WTC11 (cell line): ENCODE results near the gene TMEM212. TPM values are rescaled to one million over a fixed set of nuclear protein-coding genes. Genes with fewer than 3 reads are reported as not detected.

Experiments
- ATAC-seq: fragments of 200-7000 bp; cut with Tn5 transposase; 2 replicates; pipeline ENCODE4 v1.10.0; 2021; ENCODE audit warnings: mild to moderate bottlenecking, moderate library complexity
- CTCF ChIA-PET: fragments of 300-600 bp; sonication (Branson Sonifier 250); formaldehyde crosslinking; loops from one replicate; lab custom pipeline; 2021; ENCODE audit warnings: antibody characterized with exemption; lab: Charles Lee
- POLR2A ChIA-PET: fragments of 350-600 bp; sonication (Branson Sonifier 250); formaldehyde crosslinking; loops from one replicate; lab custom pipeline; 2021; ENCODE audit warnings: antibody characterized with exemption; lab: Charles Lee
- DNase-seq: peaks from one replicate; pipeline ENCODE4 v3.0.0; 2021; ENCODE audit warnings: low spot score
- H3K27ac Mint-ChIP-seq: 2 replicates; pipeline ENCODE4 v1.8.0; 2021; ENCODE audit warnings: mixed read lengths
- H3K27me3 Mint-ChIP-seq: 2 replicates; pipeline ENCODE4 v1.8.0; 2021; ENCODE audit warnings: low read depth, mild to moderate bottlenecking, moderate library complexity, mixed read lengths
- H3K36me3 Mint-ChIP-seq: 2 replicates; pipeline ENCODE4 v1.8.0; 2021; ENCODE audit warnings: mixed read lengths
- H3K4me1 Mint-ChIP-seq: 2 replicates; pipeline ENCODE4 v1.8.0; 2022; ENCODE audit warnings: mixed read lengths
- H3K4me3 Mint-ChIP-seq: 2 replicates; pipeline ENCODE4 v1.8.0; 2021; ENCODE audit warnings: mild to moderate bottlenecking, moderate library complexity, mixed read lengths
- H3K9me3 Mint-ChIP-seq: 2 replicates; pipeline ENCODE4 v1.8.0; 2021; ENCODE audit warnings: mixed read lengths
- ATF3 ChIP-seq: sonication (generic); formaldehyde crosslinking; conservative IDR thresholded peaks from 2 replicates; pipeline ENCODE4 v1.8.1; 2022; ENCODE audit warnings: mild to moderate bottlenecking, missing genetic modification reagents
- CBFB ChIP-seq: sonication (generic); formaldehyde crosslinking; IDR thresholded peaks from 2 replicates; pipeline ENCODE4 v1.8.1; 2022; ENCODE audit warnings: mild to moderate bottlenecking, low read depth, missing genetic modification reagents
- CREB1 ChIP-seq: sonication (generic); formaldehyde crosslinking; IDR thresholded peaks from 2 replicates; pipeline ENCODE4 v1.8.0; 2023; ENCODE audit warnings: mild to moderate bottlenecking, missing genetic modification reagents
- E2F5 ChIP-seq: sonication (generic); formaldehyde crosslinking; IDR thresholded peaks from 2 replicates; pipeline ENCODE4 v1.8.1; 2022; ENCODE audit warnings: mild to moderate bottlenecking, moderate library complexity, missing genetic modification reagents
- FOXK1 ChIP-seq: sonication (generic); formaldehyde crosslinking; IDR thresholded peaks from 2 replicates; pipeline ENCODE4 v1.8.0; 2022; ENCODE audit warnings: mild to moderate bottlenecking, moderate library complexity, missing genetic modification reagents
- HMGA2 ChIP-seq: fragments of 250-450 bp; sonication (Bioruptor Pico); IDR thresholded peaks from 2 replicates; pipeline ENCODE4 v1.4.0; 2021; ENCODE audit warnings: mild to moderate bottlenecking, moderate library complexity
- IRF2 ChIP-seq: sonication (generic); formaldehyde crosslinking; IDR thresholded peaks from 2 replicates; pipeline ENCODE4 v1.8.0; 2022; ENCODE audit warnings: low read depth, missing genetic modification reagents, borderline replicate concordance
- JUN ChIP-seq: sonication (generic); formaldehyde crosslinking; IDR thresholded peaks from 2 replicates; pipeline ENCODE4 v1.8.0; 2023; ENCODE audit warnings: mild to moderate bottlenecking, missing genetic modification reagents
- KAT7 ChIP-seq: sonication (generic); formaldehyde crosslinking; IDR thresholded peaks from 2 replicates; pipeline ENCODE4 v1.8.1; 2023; ENCODE audit warnings: missing genetic modification reagents, mild to moderate bottlenecking, borderline replicate concordance
- NFATC4 ChIP-seq: fragments of 250-450 bp; sonication (Bioruptor Pico); IDR thresholded peaks from 2 replicates; pipeline ENCODE4 v1.9.0; 2021; ENCODE audit warnings: mild to moderate bottlenecking
- PREB ChIP-seq: sonication (generic); formaldehyde crosslinking; IDR thresholded peaks from 2 replicates; pipeline ENCODE4 v1.8.1; 2022; ENCODE audit warnings: mild to moderate bottlenecking, missing genetic modification reagents, moderate library complexity, borderline replicate concordance
- PRRX2 ChIP-seq: fragments of 250-450 bp; sonication (Bioruptor Pico); IDR thresholded peaks from 2 replicates; pipeline ENCODE4 v1.8.0; 2021; ENCODE audit warnings: mild to moderate bottlenecking
- RELA ChIP-seq: sonication (generic); formaldehyde crosslinking; IDR thresholded peaks from 2 replicates; pipeline ENCODE4 v1.8.1; 2022; ENCODE audit warnings: missing genetic modification reagents, mild to moderate bottlenecking, borderline replicate concordance
- STAT6 ChIP-seq: sonication (generic); formaldehyde crosslinking; conservative IDR thresholded peaks from 2 replicates; pipeline ENCODE4 v1.8.1; 2023; ENCODE audit warnings: mild to moderate bottlenecking, low read depth, missing genetic modification reagents, moderate library complexity
- TP53 ChIP-seq: sonication (generic); formaldehyde crosslinking; IDR thresholded peaks from 2 replicates; pipeline ENCODE4 v1.8.1; 2023; ENCODE audit warnings: mild to moderate bottlenecking, missing genetic modification reagents
- USF2 ChIP-seq: sonication (generic); formaldehyde crosslinking; IDR thresholded peaks from 2 replicates; pipeline ENCODE4 v1.8.1; 2023; ENCODE audit warnings: mild to moderate bottlenecking, missing genetic modification reagents, moderate library complexity
- ZNF425 ChIP-seq: fragments of 250-450 bp; sonication (Bioruptor Pico); conservative IDR thresholded peaks from 2 replicates; pipeline ENCODE4 v1.9.0; 2021; ENCODE audit warnings: mild to moderate bottlenecking
- ZNF671 ChIP-seq: fragments of 250-450 bp; sonication (Bioruptor Pico); IDR thresholded peaks from 2 replicates; pipeline ENCODE4 v1.8.0; 2021; ENCODE audit warnings: mild to moderate bottlenecking
- total RNA-seq: library from RNA; stranded (reverse); gene quantifications from 3 replicates; pipeline ENCODE4 v1.2.3, GENCODE V29; 2021
- TF ChIP-seq, protein P1 (sequence below): sonication (generic); formaldehyde crosslinking; IDR thresholded peaks from 2 replicates; pipeline ENCODE4 v1.8.1; 2023; ENCODE audit warnings: mild to moderate bottlenecking, missing genetic modification reagents
- TF ChIP-seq, protein P2 (sequence below): sonication (generic); formaldehyde crosslinking; IDR thresholded peaks from 2 replicates; pipeline ENCODE4 v1.8.0; 2022; ENCODE audit warnings: mild to moderate bottlenecking, missing genetic modification reagents
- TF ChIP-seq, protein P3 (sequence below): sonication (generic); formaldehyde crosslinking; IDR thresholded peaks from 2 replicates; pipeline ENCODE4 v1.8.1; 2023; ENCODE audit warnings: mild to moderate bottlenecking, missing genetic modification reagents
- TF ChIP-seq, protein P4 (sequence below): sonication (generic); formaldehyde crosslinking; IDR thresholded peaks from 2 replicates; pipeline ENCODE4 v1.8.0; 2023; ENCODE audit warnings: mild to moderate bottlenecking, missing genetic modification reagents

Gene TMEM212
- total RNA-seq, 1 experiment from 2014 or later: not detected

DNA sequence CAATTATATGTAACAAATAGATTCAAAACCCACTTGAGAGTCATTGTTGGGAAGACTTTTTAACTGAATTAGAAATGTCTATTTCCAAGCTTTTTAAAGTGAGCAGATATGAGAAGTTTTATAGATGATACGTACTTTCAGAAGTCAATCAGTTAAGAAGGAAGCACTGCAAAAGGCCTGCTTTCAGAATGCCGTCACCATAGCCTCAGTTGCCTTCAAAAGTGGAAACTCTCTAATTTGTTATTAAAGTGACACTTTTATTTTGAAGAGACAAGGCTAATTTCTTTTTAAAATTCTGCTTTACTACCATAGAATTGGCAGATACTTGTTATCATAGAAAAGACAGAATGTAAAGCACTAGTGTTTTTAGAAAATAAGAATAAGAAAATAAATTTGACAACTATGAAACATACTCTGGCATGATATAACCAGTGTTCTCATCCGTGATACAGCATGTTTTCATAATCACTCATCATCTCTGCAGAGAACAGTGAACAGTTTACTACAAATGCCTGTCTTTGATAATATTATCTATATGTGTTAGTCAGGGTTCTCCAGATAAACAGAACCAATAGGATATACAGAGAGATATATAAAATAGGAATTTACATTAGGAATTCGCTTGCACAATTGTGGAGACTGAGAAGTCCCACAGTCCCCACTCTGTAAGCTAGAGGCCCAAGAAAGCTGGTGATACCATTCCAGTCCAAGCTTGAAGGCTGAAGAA is 25.9 kb upstream of the TMEM212 start (continued):
- TF ChIP-seq, protein P1, sequence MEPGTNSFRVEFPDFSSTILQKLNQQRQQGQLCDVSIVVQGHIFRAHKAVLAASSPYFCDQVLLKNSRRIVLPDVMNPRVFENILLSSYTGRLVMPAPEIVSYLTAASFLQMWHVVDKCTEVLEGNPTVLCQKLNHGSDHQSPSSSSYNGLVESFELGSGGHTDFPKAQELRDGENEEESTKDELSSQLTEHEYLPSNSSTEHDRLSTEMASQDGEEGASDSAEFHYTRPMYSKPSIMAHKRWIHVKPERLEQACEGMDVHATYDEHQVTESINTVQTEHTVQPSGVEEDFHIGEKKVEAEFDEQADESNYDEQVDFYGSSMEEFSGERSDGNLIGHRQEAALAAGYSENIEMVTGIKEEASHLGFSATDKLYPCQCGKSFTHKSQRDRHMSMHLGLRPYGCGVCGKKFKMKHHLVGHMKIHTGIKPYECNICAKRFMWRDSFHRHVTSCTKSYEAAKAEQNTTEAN (CRISPR knock-in tag): no peak
- no peak for TF ChIP-seq NFATC4 (CRISPR knock-in tag)
- TF ChIP-seq, protein P2, sequence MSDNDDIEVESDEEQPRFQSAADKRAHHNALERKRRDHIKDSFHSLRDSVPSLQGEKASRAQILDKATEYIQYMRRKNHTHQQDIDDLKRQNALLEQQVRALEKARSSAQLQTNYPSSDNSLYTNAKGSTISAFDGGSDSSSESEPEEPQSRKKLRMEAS (CRISPR knock-in tag): no peak
- no peak for TF ChIP-seq PRRX2 (CRISPR knock-in tag)
- TF ChIP-seq IRF2: no peak
- TF ChIP-seq PREB: no peak
- TF ChIP-seq USF2 (CRISPR knock-in tag): no peak
- TF ChIP-seq ZNF671 (CRISPR knock-in tag): no peak
- TF ChIP-seq KAT7: no peak
- TF ChIP-seq RELA (CRISPR knock-in tag): no peak

DNA sequence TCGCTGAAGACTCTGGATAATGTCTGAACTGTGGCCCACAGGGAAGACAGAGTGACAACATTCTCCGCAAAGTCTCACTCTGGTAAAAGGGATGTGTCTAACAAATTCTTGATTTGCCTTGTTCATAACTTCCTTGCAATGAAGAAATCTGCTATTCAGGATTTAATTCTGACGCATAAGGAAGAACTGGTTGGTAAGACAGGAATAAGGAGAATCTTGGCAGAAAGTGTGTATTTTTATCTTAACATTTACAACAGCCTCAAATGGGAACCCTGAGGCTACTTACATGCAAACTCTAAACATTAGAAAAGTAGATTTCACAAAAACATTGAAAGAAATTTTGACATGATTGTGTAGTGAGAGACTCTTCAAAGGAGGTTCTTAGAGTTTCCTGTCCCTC is 22.1 kb upstream of the TMEM212 start:
- no peaks in the 10 kb centered on the region for H3K36me3 Mint-ChIP-seq
- no peak overlapping the region for H3K4me3 Mint-ChIP-seq
- no peak overlapping the region for H3K27ac Mint-ChIP-seq
- no peak for ATAC-seq
- ChIA-PET POLR2A (no interaction called here), CTCF (no interaction called here)
- H3K27me3 Mint-ChIP-seq: no peaks in the 10 kb centered on the region; the same call in 1 of the 2 replicates
- H3K4me1 Mint-ChIP-seq: peaks cover 26% of the 10 kb centered on the region
- no peak for DNase-seq
- H3K9me3 Mint-ChIP-seq: peaks cover 5% of the 10 kb centered on the region
- TF ChIP-seq TP53 (CRISPR knock-in tag) (no peak), CBFB (CRISPR knock-in tag) (no peak), CREB1 (CRISPR knock-in tag) (no peak), JUN (CRISPR knock-in tag) (no peak), FOXK1 (CRISPR knock-in tag) (no peak), STAT6 (CRISPR knock-in tag) (no peak), ZNF425 (CRISPR knock-in tag) (no peak), E2F5 (CRISPR knock-in tag) (no peak), HMGA2 (no peak), ATF3 (no peak)
- TF ChIP-seq, protein P3, sequence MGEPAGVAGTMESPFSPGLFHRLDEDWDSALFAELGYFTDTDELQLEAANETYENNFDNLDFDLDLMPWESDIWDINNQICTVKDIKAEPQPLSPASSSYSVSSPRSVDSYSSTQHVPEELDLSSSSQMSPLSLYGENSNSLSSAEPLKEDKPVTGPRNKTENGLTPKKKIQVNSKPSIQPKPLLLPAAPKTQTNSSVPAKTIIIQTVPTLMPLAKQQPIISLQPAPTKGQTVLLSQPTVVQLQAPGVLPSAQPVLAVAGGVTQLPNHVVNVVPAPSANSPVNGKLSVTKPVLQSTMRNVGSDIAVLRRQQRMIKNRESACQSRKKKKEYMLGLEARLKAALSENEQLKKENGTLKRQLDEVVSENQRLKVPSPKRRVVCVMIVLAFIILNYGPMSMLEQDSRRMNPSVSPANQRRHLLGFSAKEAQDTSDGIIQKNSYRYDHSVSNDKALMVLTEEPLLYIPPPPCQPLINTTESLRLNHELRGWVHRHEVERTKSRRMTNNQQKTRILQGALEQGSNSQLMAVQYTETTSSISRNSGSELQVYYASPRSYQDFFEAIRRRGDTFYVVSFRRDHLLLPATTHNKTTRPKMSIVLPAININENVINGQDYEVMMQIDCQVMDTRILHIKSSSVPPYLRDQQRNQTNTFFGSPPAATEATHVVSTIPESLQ (CRISPR knock-in tag): no peak
- TF ChIP-seq, protein P4, sequence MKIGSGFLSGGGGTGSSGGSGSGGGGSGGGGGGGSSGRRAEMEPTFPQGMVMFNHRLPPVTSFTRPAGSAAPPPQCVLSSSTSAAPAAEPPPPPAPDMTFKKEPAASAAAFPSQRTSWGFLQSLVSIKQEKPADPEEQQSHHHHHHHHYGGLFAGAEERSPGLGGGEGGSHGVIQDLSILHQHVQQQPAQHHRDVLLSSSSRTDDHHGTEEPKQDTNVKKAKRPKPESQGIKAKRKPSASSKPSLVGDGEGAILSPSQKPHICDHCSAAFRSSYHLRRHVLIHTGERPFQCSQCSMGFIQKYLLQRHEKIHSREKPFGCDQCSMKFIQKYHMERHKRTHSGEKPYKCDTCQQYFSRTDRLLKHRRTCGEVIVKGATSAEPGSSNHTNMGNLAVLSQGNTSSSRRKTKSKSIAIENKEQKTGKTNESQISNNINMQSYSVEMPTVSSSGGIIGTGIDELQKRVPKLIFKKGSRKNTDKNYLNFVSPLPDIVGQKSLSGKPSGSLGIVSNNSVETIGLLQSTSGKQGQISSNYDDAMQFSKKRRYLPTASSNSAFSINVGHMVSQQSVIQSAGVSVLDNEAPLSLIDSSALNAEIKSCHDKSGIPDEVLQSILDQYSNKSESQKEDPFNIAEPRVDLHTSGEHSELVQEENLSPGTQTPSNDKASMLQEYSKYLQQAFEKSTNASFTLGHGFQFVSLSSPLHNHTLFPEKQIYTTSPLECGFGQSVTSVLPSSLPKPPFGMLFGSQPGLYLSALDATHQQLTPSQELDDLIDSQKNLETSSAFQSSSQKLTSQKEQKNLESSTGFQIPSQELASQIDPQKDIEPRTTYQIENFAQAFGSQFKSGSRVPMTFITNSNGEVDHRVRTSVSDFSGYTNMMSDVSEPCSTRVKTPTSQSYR: no peak
